Measurements from ENCODE around the gene RENBP.

Gene RENBP

DNA sequence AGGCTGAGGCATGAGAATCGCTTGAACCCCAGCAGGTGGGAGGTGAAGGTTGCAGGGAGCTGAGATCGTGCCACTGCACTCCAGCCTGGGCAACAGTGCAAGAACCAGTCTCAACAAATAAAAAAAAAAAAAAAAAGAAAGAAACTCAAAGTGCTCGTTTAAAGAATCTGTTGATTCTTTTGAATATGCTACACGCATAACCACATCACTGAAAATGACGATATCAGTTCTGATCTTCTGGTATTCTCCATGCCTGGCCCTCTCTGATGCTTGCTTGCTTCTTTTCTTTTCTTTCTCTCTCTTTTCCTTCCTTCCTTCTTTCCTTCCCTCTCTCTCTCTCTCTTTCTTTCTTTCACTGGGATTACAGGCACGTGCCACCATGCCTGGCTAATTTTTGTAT is 32.6 kb downstream of the RENBP start:
- no peak for DNase-seq

DNA sequence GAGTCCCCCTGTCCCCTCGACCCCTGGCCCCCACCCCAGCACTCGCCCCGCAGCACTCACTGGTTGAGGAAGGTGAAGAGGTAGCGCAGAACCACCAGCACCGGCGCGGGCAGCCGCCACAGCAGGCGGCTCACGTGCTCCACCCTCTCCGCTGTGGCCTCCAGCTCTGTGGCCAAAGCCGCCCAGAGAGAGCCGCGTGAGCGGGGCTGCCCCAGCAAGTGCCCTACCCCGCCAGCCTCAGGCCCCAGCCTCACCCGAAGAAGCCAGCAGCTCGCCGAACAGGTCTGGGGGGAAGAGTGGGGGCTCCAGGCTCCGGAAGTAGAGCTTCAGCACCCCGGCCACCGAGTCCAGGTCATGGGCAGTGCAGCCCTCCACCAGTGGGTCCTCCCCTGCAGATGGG is 34.0 kb downstream of the RENBP start:
- no peak for DNase-seq

DNA sequence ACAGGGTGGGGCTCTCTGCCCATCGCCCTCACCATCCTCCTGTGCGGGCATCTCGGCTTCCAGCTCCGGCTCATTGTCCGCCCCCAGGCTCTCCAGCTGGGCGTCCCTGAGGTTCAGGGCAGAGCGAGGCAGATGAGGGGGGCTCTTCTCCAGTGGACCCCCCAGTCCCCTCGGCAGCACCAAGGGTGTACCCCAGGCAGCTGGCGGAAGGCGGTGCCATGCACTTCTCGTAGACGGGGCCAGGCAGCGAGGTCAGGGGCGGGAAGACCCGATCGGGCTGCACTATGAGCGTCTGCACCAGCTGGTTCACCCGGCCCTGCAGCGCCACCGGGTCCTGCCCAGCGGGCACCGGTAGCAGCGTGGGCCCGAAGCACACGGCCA is 34.5 kb downstream of the RENBP start:
- no peak for DNase-seq

GRCh38 chrX:153909024-153909979 is 35.1 kb downstream of the RENBP start:
- no peak for DNase-seq

DNA sequence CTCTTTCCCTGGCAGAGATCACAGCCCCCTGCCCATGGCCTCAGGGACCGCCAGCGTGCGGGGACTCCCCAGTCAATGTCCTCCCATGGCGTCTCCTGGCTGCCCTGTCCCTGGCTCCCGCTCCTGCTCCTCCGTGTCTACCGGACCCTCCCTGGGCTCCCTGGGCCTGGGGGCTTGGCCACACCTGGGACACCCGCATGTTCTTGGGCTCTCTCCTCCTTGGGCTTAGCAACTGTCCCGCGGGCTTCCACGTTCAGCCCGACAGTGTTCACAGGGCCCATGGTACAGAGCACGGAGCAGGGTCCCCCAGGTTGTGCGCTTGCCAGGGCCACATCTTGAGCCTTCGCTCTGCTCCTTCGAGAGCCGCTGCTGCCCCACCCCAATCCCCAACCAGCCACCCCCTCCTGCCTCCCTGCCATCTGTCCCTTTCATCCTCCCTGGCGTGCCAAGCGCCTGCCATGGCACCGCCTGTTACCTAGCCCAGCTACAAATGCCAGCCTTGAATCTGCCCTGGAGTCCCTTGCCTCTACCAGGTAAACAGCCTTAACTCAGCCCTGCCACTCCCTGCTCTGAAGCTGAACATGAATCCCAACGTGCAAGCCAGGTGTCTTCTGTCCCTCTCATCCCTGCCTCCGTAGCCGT is 36.1 kb downstream of the RENBP start:
- DNase-seq: no peak

DNA sequence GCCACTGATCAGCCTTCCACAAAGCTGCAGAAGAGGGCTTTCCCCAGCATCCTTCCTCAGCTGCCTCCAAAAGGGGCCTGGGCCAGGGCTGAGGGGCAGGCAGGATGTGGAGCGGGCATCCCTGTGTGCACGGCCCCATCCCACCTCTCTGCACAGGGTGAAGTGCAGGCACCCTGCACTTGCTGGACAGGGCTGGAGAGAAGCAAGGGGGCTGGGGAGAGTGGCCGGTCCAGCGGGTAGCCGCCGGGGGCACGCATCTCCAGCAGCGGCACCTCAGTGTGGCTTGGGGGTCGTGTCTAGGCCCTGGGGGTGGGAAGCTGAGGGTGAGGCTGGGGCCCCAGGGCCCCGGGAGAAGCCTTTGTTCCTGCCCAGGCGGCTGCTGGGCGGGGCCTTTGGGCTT is 37.0 kb downstream of the RENBP start:
- DNase-seq: no peak

- DNase-seq: no peak
These were observed 38.1 kb downstream of the RENBP start for GRCh38 chrX:153906126-153906917.

- no peak for DNase-seq
These were observed 38.9 kb downstream of the RENBP start for GRCh38 chrX:153905481-153906095.

DNA sequence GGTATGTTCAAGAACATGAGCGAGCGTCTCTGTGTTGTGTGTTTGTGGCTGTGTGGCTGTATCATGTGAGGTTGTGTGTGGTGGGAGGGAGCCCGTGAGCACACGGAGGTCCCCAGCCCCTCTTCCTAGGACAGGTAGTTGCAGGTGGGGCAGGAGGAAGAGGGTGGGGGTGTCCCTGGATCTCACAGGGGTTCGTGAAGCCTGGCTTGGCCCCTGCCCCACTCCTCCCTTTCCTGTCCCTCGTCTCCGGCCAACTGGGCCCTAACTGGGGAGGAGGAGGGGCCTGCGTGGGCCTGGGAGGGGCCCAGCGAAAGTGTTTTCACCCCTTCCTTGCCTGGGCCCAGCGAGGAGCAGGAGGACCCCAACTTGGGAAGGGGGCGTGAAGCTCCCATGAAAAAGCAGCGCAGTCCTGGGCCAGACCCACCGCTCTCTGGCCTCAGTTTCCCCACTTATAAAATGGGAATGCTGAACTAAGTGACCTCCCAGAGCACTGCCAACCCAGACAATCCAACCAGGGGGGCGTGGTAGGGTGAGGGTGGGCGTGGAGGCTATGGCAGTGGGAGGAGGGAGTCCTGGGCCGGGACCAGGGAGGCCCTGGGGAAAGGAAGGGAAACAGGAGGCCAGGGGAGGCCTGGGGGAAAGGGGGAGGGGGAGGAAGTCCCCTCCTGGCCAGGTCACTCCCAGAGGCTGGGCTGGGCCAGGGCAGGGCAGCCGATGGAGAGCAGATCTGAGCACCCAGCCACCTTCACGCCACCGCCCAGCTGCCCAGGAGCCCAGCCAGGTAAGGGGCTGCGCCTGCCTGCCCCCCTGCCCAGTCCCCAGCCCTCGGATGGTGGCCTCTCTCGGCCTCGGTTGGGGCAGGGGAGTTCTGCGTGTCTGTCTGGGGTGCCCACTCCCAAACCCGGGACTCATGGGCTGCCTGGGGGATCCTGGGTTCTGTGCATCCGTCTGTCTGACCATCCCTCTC is 40.2 kb downstream of the RENBP start, which contains the start of gene AVPR2:
AVPR2 (plus strand) TSS at position 683 of the 967 bp plus-strand sequence. CDS start 473 bp downstream, outside the sequence.
- no peak for DNase-seq

DNA sequence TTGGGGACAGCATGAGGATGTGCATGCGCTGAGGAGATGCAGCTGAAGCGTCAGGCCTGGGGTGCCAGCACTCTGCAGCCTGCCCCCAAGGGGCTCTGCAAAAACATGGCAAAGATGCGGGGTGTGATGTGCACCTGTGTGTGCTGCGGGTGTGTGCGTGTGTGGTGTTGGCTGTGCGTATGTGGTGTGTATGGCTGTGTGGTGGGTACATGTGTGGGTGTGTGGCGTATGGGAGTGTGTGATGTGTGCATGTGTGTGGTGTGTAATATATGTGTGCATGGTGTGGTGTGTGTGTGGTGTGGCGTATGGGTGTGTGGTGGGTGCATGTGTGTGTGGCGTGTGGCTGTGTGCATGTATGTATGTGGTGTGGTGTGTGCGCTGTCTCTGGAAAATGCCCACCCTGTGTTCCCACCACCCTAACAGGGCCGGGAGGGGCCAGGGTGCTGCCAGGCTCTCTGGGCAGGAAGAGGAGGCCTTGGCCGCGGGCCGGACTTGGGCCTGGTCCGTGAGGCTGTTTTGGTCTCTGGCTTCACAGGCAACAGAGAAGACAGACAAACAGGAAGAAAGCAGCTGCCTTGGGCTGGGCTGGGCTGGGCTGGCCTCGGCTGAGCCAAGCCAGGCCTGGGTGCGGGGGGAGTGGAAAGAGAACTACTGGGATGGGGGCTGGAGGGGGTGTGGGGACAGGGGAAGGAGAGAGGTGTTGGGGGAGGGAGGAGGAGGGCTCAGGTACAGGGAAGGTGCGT is 41.0 kb downstream of the RENBP start:
- no peak for DNase-seq

- no peak for DNase-seq
These were observed 42.1 kb downstream of the RENBP start for GRCh38 chrX:153902385-153902784.

- no peak for DNase-seq
These were observed 42.7 kb downstream of the RENBP start for GRCh38 chrX:153901753-153902140.

- DNase-seq: no peak
These were observed 43.4 kb downstream of the RENBP start for GRCh38 chrX:153900831-153901752.

DNA sequence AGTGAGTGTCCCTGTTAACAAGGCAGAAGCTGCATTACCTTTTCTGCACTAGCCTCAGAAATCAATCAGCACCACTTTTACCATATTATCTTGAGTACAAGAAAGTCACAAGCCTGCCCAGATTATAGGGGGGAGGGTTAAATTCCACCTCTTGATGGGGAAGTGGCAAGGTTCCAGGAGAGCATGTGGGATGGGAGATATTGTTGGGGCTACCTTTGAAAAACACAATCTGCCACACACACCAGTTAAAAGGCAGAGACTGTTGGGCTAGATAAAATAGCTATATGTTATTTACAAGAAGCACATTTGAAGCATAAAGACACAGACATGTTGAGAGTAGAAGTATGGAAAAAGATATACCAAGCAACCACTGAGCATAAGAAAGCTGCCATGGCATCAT is 46.5 kb downstream of the RENBP start:
- DNase-seq: no peak

DNA sequence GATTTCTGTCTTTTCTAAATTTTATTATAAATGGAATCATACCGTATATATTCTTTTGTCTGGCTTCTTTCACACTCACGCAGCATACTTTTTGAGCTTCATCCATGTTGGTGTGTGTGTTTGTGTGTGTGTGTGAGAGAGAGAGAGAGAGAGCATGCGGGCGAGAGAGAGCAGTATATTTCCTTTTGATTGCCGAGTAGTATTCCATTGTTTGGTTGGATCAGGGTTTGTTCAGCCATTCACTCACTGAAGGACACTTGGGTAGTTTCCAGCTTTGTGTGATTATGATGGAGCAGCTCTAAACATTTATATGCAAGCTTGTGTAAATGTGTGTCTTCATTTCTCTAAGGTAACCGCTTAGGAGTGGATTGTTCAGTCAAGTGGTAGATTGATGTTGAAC is 55.3 kb downstream of the RENBP start:
- DNase-seq: no peak

DNA sequence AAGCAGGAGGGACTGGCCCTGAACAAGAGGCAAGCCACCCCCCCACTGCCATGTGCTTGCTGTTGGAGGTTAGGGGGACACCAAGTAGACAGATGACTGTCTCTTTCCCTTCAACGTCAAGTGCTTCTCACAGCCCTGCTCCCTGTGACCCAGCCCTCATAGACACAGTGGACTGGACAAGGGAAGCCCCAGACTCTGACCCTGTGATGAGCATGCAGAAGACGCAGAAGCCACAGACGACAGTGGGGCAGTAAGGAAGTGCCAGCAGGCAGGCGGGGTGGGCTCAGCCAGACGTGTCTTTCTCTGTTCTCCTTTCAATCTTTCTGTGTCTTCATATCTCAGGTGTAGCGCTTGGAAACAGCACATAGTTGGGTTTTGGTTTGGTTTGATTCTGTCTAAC is 56.1 kb downstream of the RENBP start:
- DNase-seq: no peak

DNA sequence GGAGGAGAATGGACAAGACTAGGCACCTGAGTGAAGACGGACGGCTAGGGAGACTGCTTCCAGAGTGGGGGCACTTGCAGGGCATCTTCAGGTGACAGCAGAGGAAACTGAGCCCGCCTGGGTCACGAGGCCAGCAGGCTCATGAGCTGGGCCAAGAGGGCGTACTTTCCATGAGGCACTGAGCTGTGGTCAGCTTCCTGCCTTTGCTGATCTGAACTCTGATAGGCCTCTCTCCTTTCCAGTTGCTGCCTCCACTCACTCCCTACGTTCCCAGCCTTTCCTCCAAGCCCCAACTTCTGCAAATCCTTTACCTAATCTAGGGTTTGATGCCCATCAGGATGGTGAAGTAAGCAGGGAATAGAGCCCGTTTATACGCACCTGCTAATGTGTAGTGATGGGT is 57.1 kb downstream of the RENBP start:
- DNase-seq: no peak

GRCh38 chrX:153886915-153887314 is 57.5 kb downstream of the RENBP start:
- no peak for DNase-seq

DNA sequence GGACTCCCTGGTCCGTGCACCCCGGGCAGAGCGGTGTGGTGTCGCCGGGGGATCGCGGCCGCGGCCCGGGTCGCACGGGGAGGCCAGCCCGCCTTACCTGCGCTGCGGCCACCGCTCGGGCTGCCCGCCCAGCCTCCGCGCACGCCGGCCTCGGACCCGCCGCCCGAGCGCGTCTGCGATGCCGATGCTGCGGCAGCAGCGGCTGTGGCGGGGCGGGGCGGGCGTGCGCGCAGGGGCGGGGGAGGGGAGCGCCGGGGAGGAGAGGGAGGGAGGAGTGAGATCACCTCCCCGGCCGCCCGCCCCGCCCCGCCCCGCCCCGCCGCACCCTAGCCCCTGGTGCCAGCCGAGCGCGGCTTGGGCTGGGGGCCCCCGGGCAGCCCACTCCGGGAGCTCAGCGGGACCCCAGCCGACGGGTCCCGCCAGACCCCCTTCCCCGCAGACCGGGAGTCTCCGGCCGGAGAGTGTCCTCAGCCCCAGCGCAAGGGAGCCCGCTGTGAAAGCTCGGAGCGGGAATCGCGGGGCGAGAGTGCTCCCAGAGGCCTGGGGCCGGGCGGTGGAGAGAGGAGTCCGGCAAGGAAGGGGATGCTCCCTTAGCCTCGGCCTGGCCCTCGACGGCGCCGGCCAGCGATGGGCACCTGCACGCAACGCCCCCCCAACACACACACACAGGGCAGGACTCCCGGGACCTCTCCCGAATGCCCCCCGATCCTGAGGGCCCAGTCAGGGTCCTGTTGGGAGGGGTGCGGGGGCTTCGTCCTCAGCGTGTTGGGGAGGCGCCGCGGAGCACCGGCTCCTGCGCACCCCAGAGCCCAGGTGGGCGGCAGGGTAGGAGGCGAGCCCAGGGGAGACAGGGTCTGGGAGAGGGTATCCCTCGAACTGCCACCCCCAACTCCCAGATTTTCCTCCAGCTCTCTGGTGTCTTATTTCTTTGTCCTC is 58.2 kb downstream of the RENBP start, which contains the start of gene L1CAM:
L1CAM (minus strand) TSS at position 206 of the 936 bp plus-strand sequence. CDS start 10,337 bp downstream, outside the sequence.
- no peak for DNase-seq

Data from NCI-H446 treated with DMSO at 0.1 percent for 48 hours (cell line).